HG02642 (cell line): ENCODE data around the gene TGFBRAP1.

ENCODE experiments used
- ATAC-seq: cut with Tn5 transposase; IDR thresholded peaks from one replicate; pipeline ENCODE4 v1.9.1; 2021; ENCODE audit warnings: mild to moderate bottlenecking; ENCODE audit not compliant: unreplicated experiment, poor library complexity

TGFBRAP1 gene

DNA sequence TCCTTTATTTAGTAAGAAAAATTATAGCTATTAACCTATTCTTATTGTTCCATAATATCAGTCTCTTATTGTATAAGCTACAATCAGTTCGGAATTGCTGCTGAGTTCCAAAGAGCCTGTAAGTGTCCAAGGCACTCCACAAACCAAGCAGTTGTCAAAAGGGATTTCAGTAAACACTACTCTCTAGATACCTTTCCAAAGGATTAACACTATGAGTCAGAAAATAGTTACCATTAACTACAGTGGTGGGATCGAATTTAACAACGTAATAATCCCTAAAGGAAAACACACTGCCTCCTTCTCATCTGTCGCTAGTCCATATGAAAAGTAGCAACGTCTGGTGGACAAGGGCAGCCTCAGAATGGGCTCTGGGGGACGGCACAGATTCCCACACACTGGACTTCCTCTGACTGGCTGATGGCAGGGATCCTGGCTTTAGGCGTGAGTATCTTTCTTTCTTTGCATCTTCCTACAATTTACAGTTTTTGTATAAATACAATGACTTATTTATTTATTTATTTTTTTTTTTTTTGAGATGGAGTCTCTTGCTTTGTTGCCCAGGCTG, 8.8 kb downstream of the TGFBRAP1 start:
- no peak for ATAC-seq

DNA sequence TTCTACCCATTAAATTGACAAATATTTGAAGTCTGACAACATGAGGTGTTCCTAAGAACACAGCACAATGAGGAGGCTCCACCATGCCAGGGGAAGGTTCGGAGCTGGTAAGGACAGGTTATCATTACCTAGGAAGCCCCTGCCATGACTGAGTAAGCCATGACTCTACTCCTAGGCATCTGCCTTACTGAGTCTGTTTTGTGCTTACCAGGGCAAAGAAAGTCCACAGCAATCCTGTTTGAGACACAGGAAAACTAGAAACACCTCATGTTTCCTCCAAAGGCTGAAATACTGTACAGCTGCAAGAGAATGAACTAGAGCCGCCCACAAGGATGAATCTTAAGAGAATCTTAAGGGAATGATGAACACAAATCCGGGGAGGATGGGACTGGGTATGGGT, 11.6 kb downstream of the TGFBRAP1 start:
- no peak for ATAC-seq

- ATAC-seq: peak; percentile 78
Observed at GRCh38 chr2:105315314-105315713, 14.2 kb downstream of the TGFBRAP1 start.

DNA sequence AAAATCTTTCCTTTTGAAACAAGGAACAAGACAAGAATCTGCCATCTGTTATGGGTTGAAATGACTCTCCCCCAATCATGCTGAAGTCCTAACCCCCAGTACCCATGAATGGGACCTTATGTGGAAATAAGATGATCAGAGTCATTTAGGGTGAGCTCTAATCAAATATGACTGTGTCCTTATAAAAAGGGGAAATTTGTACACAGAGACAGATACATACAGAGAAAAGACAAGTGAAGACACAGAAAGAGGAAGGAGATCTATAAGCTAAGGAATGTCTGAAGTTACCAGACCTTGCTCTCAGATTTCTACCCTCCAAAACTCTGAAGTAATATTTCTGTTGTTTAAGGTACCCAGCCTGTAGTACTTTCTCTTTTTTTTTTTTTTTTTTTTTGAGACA, 15.7 kb downstream of the TGFBRAP1 start:
- ATAC-seq: peak; percentile 42

GRCh38 chr2:105309147-105309545, 20.4 kb downstream of the TGFBRAP1 start:
- ATAC-seq: no peak

- ATAC-seq: no peak
Observed at GRCh38 chr2:105308382-105309146, 21.0 kb downstream of the TGFBRAP1 start.

DNA sequence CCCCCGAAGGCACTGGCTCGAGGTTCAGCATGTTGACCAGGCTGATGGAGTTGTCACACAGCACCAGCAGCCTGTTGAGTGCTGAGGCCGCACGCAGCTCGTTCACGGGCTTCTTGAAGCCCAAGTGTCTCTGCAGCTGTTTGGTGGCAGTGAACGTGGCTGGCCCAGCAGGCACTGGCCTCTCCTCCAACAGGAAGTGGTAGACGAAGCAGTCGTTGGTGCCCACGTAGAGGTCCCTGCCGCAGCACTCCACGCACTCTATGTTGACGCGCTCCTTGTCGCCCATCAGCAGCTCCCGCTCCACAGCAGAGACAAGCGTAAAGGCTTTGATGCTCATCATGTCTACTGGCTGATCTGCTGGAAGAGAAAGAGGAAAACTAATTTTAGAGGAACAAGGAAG, 21.6 kb downstream of the TGFBRAP1 start:
- no peak for ATAC-seq

DNA sequence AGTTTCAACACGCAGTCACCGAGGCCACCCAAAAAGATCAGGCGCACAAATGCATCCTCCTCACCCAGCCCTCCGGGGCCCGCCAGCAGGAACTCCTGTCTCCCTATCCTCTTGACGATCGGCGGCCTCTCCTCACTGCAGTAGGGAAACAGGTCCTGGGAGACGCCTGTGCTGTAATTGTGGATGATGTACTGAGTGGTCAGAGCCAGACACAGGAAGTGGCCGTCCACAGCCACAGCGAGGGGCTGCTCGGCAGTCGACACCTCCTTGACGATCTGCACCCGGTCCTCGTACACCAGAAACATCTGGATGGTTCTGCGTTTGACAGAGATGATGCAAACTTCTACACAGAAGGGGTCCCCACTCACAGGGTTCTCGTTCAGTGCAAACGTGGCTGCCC, 22.0 kb downstream of the TGFBRAP1 start:
- no peak for ATAC-seq

GRCh38 chr2:105307146-105307545, 22.4 kb downstream of the TGFBRAP1 start:
- no peak for ATAC-seq

DNA sequence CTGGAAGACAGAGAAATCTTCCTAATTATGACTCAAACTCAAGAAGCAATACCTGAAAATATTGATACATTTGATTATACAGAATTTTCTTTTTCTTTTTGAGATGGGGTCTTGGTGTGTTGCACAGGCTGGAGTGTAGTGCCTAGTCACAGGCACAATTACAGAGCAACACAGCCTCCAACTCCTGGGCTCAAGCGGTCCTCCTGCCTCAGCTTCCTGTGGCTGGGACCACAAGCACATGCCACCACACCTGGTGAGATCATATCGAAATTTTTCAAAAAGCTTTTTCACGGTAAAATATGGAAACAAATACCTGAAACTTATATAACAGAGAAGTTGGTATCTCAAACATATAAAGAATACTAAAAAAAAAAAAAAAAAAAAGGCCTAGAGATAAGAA, 27.9 kb downstream of the TGFBRAP1 start:
- ATAC-seq: no peak

- ATAC-seq: no peak
Observed at GRCh38 chr2:105299290-105299689, 30.2 kb downstream of the TGFBRAP1 start.

DNA sequence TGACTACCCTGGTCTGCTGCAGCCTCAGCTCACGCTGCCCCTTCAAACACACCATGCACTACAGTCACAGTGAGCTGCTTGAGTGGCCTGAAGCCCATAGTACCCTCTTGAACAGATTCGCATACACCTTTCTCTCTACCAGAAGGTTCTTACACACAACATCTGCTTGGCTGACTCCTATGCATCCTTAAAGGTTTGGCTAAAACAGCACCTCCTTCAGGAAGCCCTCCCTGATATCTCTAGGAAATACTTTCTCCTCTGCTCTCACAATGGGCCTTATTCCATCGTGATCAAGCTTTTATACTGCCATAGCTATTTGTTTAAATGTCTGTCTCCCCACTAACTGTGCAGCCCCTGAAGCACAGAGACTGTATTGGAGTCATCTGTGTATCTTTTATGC, 31.5 kb downstream of the TGFBRAP1 start:
- no peak for ATAC-seq

DNA sequence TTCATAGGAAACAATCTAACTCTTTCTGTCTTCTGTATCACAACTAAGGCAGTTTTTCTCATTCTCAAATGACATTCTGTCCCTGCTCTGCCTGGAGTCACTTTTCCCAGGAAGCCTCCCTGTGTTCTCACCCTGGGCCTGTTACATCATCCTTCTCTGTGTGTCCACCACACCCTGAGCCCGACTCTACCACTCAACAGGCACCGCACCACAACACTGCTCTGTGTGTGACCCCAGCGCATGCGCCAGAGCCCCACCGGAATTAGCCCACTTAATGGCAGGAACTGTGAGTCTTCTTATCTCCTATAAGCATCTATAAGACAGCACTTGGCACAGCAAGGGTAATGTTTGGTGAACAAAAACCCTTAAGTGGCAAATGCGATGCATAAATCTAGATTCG, 32.3 kb downstream of the TGFBRAP1 start:
- no peak for ATAC-seq

GRCh38 chr2:105296017-105296611, 33.4 kb downstream of the TGFBRAP1 start:
- ATAC-seq: no peak

DNA sequence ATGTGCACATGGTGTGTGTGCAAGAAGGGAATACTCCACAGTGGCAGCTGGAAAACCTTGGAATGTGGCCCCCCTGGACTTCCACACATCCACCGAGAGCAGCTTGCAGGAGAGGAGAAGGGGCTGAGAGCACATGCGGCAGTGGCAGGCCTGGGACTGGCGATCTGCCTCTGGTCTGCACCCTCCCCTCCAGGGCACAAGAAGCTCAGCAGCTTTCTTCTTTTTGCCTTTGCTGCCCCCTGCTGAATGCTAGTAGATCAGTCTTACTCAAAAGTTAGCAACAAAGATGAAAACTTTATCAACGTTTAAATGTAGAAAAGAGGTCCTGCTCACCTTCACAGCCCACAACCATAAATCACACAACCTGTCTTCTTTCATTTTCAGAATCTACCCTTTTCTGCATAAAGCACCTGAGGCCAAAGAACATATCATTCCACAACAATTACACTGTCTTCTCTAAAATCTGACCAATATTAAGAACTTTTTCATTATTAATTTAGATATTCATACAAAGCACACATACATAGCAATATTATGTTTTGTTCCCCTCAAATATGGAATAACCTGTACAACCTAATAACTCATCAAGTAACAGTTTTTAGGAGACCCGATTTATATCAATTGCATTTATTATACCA, 34.6 kb downstream of the TGFBRAP1 start:
- peak; percentile 57 for ATAC-seq

GRCh38 chr2:105294046-105294445, 35.5 kb downstream of the TGFBRAP1 start:
- no peak for ATAC-seq

- ATAC-seq: no peak
Observed at GRCh38 chr2:105291981-105292380, 37.6 kb downstream of the TGFBRAP1 start.

DNA sequence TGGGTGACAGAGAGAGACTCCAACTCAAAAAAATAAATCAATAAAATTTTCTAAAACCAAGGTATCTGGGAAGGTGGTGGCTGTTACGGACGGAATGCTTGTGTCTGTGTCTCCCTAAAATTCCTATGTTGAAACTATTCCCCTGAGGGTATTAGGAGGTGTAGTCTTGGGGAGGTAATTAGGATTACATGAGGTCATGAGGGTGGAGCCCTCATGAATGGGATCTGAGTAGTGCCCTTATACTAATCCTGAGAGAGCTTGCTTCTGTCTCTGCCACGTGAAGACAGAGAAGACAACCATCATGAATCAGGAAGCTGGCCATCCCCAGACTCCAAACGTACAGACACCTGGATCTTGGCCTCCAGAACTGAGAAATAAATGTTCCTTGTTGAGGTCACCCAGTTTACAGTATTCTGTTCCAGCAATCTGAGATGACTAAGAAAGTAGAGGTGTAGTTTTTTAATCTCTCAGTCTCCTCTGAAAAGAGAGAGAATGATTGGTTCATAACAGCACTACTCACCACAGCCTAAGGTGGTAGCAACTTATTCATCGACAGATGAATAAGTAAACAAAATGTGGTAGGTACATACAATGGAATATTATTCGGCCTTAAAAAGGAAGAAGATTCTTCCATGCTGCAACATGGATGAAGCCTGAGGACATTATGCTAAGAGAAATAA, 38.4 kb downstream of the TGFBRAP1 start:
- ATAC-seq: no peak

- ATAC-seq: no peak
Observed at GRCh38 chr2:105288133-105288532, 41.4 kb downstream of the TGFBRAP1 start.

- no peak for ATAC-seq
Observed at GRCh38 chr2:105287692-105288091, 41.8 kb downstream of the TGFBRAP1 start.

DNA sequence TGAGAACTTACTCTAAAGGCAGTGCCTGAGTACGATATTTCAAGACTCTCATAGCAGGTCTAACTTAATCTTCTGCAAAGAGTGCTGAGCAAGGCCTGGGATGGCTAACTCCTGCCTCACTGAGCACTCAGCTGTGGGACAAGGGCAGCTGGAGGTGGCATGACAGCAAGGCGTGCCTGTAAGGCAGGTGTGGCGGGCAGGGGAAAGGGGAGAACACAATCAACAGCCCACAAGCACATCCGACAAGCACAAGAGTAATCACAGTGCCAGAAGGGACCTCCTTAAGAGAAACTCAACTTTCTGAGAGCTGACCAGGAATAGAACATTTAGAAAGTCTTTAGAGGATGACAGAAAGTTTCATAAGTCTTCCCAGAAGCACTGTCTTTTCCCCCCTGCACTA, 46.0 kb downstream of the TGFBRAP1 start:
- ATAC-seq: no peak
